ENCODE data around the gene ANO4.

The ANO4 gene

GRCh38 chr12:100753837-100754236 lies 40.7 kb upstream of the ANO4 start:
- H3K4me2 ChIP-seq (ENCODE audit: low read depth, low read length, poor library complexity, severe bottlenecking), result no peak overlapping the region
- no peaks in the 10 kb centered on the region for H3K4me1 ChIP-seq (ENCODE audit: insufficient read depth, low read length, poor library complexity, severe bottlenecking)
- no peaks in the 10 kb centered on the region for H4K20me1 ChIP-seq (ENCODE audit: insufficient read depth, low read length, poor library complexity, severe bottlenecking)
- H3K9ac ChIP-seq (ENCODE audit: low read depth, low read length, poor library complexity, severe bottlenecking), result no peak overlapping the region
- H3K9me2 ChIP-seq (replicated peaks; ENCODE audit: low read depth, low read length), result no peaks in the 10 kb centered on the region; the same call in 1 of the 2 replicates
- no peaks in the 10 kb centered on the region for H3K27me3 ChIP-seq (ENCODE audit: insufficient read depth, low read length, poor library complexity, severe bottlenecking)
- no peaks in the 10 kb centered on the region for H3F3A ChIP-seq (ENCODE audit: low read depth)
- H3K9me3 ChIP-seq (ENCODE audit: insufficient read depth, low read depth, low read length), result no peaks in the 10 kb centered on the region; the same call in 1 of the 2 replicates
- no peaks in the 10 kb centered on the region for H3K79me2 ChIP-seq (ENCODE audit: insufficient read depth, low read length)
- H3K36me3 ChIP-seq (ENCODE audit: insufficient read depth, low read length), result no peaks in the 10 kb centered on the region
- H2AFZ ChIP-seq (ENCODE audit: low read length), result no peak overlapping the region
- no peak overlapping the region for H3K4me3 ChIP-seq (ENCODE audit: low read length, poor library complexity, severe bottlenecking)
- no peak for TF ChIP-seq CTCF (conservative IDR thresholded peaks at IDR 0.05; ENCODE audit: low read length)
- no peak for TF ChIP-seq EZH2phosphoT487 (IDR thresholded peaks at IDR 0.05; ENCODE audit: borderline replicate concordance)

GRCh38 chr12:100755186-100755585 lies 39.4 kb upstream of the ANO4 start:
- no peaks in the 10 kb centered on the region; the same call in 1 of the 2 replicates for H3K9me3 ChIP-seq (ENCODE audit: insufficient read depth, low read depth, low read length)
- no peak overlapping the region for H2AFZ ChIP-seq (ENCODE audit: low read length)
- no peaks in the 10 kb centered on the region for H3K79me2 ChIP-seq (ENCODE audit: insufficient read depth, low read length)
- no peak overlapping the region for H3K4me3 ChIP-seq (ENCODE audit: low read length, poor library complexity, severe bottlenecking)
- H3K27me3 ChIP-seq (ENCODE audit: insufficient read depth, low read length, poor library complexity, severe bottlenecking), result no peaks in the 10 kb centered on the region
- H3F3A ChIP-seq (ENCODE audit: low read depth), result no peaks in the 10 kb centered on the region
- TF ChIP-seq EZH2phosphoT487 (IDR thresholded peaks at IDR 0.05; ENCODE audit: borderline replicate concordance), result no peak
- H3K36me3 ChIP-seq (ENCODE audit: insufficient read depth, low read length), result no peaks in the 10 kb centered on the region
- H4K20me1 ChIP-seq (ENCODE audit: insufficient read depth, low read length, poor library complexity, severe bottlenecking), result no peaks in the 10 kb centered on the region
- H3K4me1 ChIP-seq (ENCODE audit: insufficient read depth, low read length, poor library complexity, severe bottlenecking), result no peaks in the 10 kb centered on the region
- H3K9ac ChIP-seq (ENCODE audit: low read depth, low read length, poor library complexity, severe bottlenecking), result no peak overlapping the region
- H3K9me2 ChIP-seq (replicated peaks; ENCODE audit: low read depth, low read length), result no peaks in the 10 kb centered on the region; the same call in 1 of the 2 replicates
- H3K4me2 ChIP-seq (ENCODE audit: low read depth, low read length, poor library complexity, severe bottlenecking), result no peak overlapping the region

GRCh38 chr12:100758083-100758482 lies 36.5 kb upstream of the ANO4 start:
- H3K4me1 ChIP-seq (ENCODE audit: insufficient read depth, low read length, poor library complexity, severe bottlenecking), result no peaks in the 10 kb centered on the region
- no peak for TF ChIP-seq EZH2phosphoT487 (IDR thresholded peaks at IDR 0.05; ENCODE audit: borderline replicate concordance)
- TF ChIP-seq CTCF (conservative IDR thresholded peaks at IDR 0.05; ENCODE audit: low read length), result no peak
- no peak overlapping the region for H2AFZ ChIP-seq (ENCODE audit: low read length)
- H3K9me3 ChIP-seq (ENCODE audit: insufficient read depth, low read depth, low read length), result no peaks in the 10 kb centered on the region; the same call in 1 of the 2 replicates
- no peaks in the 10 kb centered on the region for H3K79me2 ChIP-seq (ENCODE audit: insufficient read depth, low read length)
- H3K4me2 ChIP-seq (ENCODE audit: low read depth, low read length, poor library complexity, severe bottlenecking), result no peak overlapping the region
- no peak overlapping the region for H3K9ac ChIP-seq (ENCODE audit: low read depth, low read length, poor library complexity, severe bottlenecking)
- H3K36me3 ChIP-seq (ENCODE audit: insufficient read depth, low read length), result no peaks in the 10 kb centered on the region
- H3K9me2 ChIP-seq (replicated peaks; ENCODE audit: low read depth, low read length), result no peaks in the 10 kb centered on the region; the same call in 1 of the 2 replicates
- H3K27me3 ChIP-seq (ENCODE audit: insufficient read depth, low read length, poor library complexity, severe bottlenecking), result no peaks in the 10 kb centered on the region
- no peaks in the 10 kb centered on the region for H3F3A ChIP-seq (ENCODE audit: low read depth)
- no peaks in the 10 kb centered on the region for H4K20me1 ChIP-seq (ENCODE audit: insufficient read depth, low read length, poor library complexity, severe bottlenecking)
- no peak overlapping the region for H3K4me3 ChIP-seq (ENCODE audit: low read length, poor library complexity, severe bottlenecking)

- Histone ChIP-seq H4K20me1 (ENCODE audit: insufficient read depth, low read length, poor library complexity, severe bottlenecking) (no peaks in the 10 kb centered on the region), H3K9me2 (replicated peaks; ENCODE audit: low read depth, low read length) (no peaks in the 10 kb centered on the region), H3K36me3 (ENCODE audit: insufficient read depth, low read length) (no peaks in the 10 kb centered on the region), H3K27me3 (ENCODE audit: insufficient read depth, low read length, poor library complexity, severe bottlenecking) (no peaks in the 10 kb centered on the region), H3K9ac (ENCODE audit: low read depth, low read length, poor library complexity, severe bottlenecking) (no peak overlapping the region), H3K4me2 (ENCODE audit: low read depth, low read length, poor library complexity, severe bottlenecking) (no peak overlapping the region), H3K4me1 (ENCODE audit: insufficient read depth, low read length, poor library complexity, severe bottlenecking) (no peaks in the 10 kb centered on the region), H2AFZ (ENCODE audit: low read length) (no peak overlapping the region), H3F3A (ENCODE audit: low read depth) (no peaks in the 10 kb centered on the region), H3K9me3 (ENCODE audit: insufficient read depth, low read depth, low read length) (no peaks in the 10 kb centered on the region; the same call in 1 of the 2 replicates), H3K79me2 (ENCODE audit: insufficient read depth, low read length) (no peaks in the 10 kb centered on the region), H3K4me3 (ENCODE audit: low read length, poor library complexity, severe bottlenecking) (no peak overlapping the region)
- TF ChIP-seq CTCF (conservative IDR thresholded peaks at IDR 0.05; ENCODE audit: low read length), result no peak
- no peak for TF ChIP-seq EZH2phosphoT487 (IDR thresholded peaks at IDR 0.05; ENCODE audit: borderline replicate concordance)
Measured at GRCh38 chr12:100767371-100767770, 27.2 kb upstream of the ANO4 start.
